ENCODE measurements around the gene GET4. TPM values are rescaled to one million over a fixed set of nuclear protein-coding genes. Genes with fewer than 3 reads are reported as not detected.

GET4 gene
- total and polyA plus RNA-seq, 2 of the 13 experiments (the other 11 are each of a cell fraction or from before 2014, with no cell fraction given) = 28.2 to 35.2 TPM

GRCh38 chr7:934469-935163 is 58.3 kb downstream of the GET4 start:
- CTCF ChIA-PET (ENCODE audit: low intra/inter-chr PET ratio, low total read pairs) = no interaction called here
- POLR2A ChIA-PET = no interaction called here
- Histone ChIP-seq H3K27me3 (ENCODE audit: control insufficient read depth in 1 of 2, insufficient read depth in 2 of 2, low read length in 2 of 2) (no peaks in the 10 kb centered on the region), H3K4me3 (replicated peaks in 1 of 3; ENCODE audit: insufficient read depth in 1 of 3, low read depth in 2 of 3, low read length in 3 of 3) (no peak overlapping the region), H3K27ac (ENCODE audit: extremely low read length, insufficient read depth, low read length) (no peak overlapping the region), H3K36me3 (replicated peaks in 1 of 2; ENCODE audit: control insufficient read depth in 1 of 2, insufficient read depth in 2 of 2, low read length in 2 of 2) (no peaks in the 10 kb centered on the region), H3K9ac (ENCODE audit: insufficient read depth, low read depth, low read length) (no peak overlapping the region), H3K4me2 (ENCODE audit: low read depth, low read length) (no peak overlapping the region), H3K9me3 (ENCODE audit: low read length) (no peaks in the 10 kb centered on the region), H3K4me1 (ENCODE audit: insufficient read depth, low read length) (peaks cover 27% of the 10 kb centered on the region), H3K79me2 (ENCODE audit: insufficient read depth, low read length) (no peaks in the 10 kb centered on the region), H4K20me1 (ENCODE audit: insufficient read depth, low read length) (no peaks in the 10 kb centered on the region), H2AFZ (ENCODE audit: low read length) (no peak overlapping the region)
- in situ Hi-C loops (cut with HindIII; ENCODE audit: extremely low pct_ligation_motif_present, low pct_unique_long_range_greater_than_20kb) = no loop called here
- no peak for FAIRE-seq
- ATAC-seq = no peak
- DNase-seq (ENCODE audit: low spot score) = no peak
- intact Hi-C loops (cut with micrococcal nuclease; ENCODE audit: unreplicated experiment) = no loop called here
- 94% methylated on average over 15 of the region's 34 CpGs for whole genome bisulfite sequencing (ENCODE audit: low lambda C conversion rate)
- no TSS peak for BruUV-seq (replicated peaks)
- TF ChIP-seq PHF21A (CRISPR knock-in tag; IDR thresholded peaks at IDR 0.05) = no peak
- TF ChIP-seq MTF2 (CRISPR knock-in tag; IDR thresholded peaks at IDR 0.05; ENCODE audit: borderline replicate concordance) = no peak
- no peak for TF ChIP-seq ZNF772 (CRISPR knock-in tag; IDR thresholded peaks at IDR 0.05)
- no peak for TF ChIP-seq PAF1 (CRISPR knock-in tag; IDR thresholded peaks at IDR 0.05)
- no peak for TF ChIP-seq SIX1 (CRISPR knock-in tag; IDR thresholded peaks at IDR 0.05; ENCODE audit: borderline replicate concordance)
- no peak for TF ChIP-seq FOXP1 (IDR thresholded peaks at IDR 0.05)
- no peak for TF ChIP-seq FOXP1 (CRISPR knock-in tag; IDR thresholded peaks at IDR 0.05)

DNA sequence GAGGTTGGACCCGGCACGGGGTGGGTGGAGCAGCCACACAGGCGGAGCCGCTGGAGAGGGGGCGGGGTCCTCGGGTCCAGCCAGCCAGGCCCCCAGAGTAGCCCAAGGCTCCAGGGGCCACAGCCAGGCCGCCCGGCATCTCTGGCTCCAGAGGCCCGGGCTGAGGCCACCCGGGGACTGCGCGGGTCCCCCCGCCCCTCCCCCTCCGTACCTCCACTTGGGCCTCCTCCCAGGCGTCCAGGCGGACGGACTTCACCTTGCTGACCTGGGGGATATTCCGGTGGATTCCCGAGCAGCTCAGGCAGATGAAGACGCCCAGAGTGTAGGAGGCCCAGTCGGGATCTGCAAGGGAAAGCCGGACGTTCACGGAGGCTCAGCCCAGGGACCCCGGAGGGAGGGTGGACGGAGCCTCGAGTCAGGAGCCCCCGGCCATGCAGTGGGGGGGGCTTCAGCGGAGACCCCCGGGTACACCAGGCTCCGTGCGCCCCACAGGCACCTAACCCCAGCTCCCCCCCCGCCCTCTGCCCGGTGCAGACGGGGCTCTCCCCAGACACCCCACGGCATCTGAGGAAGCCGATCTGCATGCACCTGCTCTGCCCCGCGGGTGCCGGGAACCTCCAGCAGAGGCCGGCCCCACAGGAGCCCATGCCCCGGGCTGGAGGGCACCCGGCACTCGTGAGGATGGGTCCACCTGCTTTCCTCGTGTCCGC is 59.0 kb downstream of the GET4 start:
- Histone ChIP-seq H3K79me2 (ENCODE audit: insufficient read depth, low read length) (no peaks in the 10 kb centered on the region), H2AFZ (ENCODE audit: low read length) (no peak overlapping the region), H3K27me3 (ENCODE audit: control insufficient read depth in 1 of 2, insufficient read depth in 2 of 2, low read length in 2 of 2) (no peaks in the 10 kb centered on the region), H3K4me1 (ENCODE audit: insufficient read depth, low read length) (peaks cover 24% of the 10 kb centered on the region), H3K9ac (ENCODE audit: insufficient read depth, low read depth, low read length) (no peak overlapping the region), H3K4me3 (replicated peaks in 1 of 3; ENCODE audit: insufficient read depth in 1 of 3, low read depth in 2 of 3, low read length in 3 of 3) (no peak overlapping the region), H3K9me3 (ENCODE audit: low read length) (no peaks in the 10 kb centered on the region), H3K36me3 (replicated peaks in 1 of 2; ENCODE audit: control insufficient read depth in 1 of 2, insufficient read depth in 2 of 2, low read length in 2 of 2) (no peaks in the 10 kb centered on the region), H4K20me1 (ENCODE audit: insufficient read depth, low read length) (no peaks in the 10 kb centered on the region), H3K27ac (ENCODE audit: extremely low read length, insufficient read depth, low read length) (no peak overlapping the region), H3K4me2 (ENCODE audit: low read depth, low read length) (no peak overlapping the region)
- BruUV-seq (replicated peaks) = no TSS peak
- intact Hi-C loops (cut with micrococcal nuclease; ENCODE audit: unreplicated experiment) = no loop called here
- ATAC-seq = no peak
- POLR2A ChIA-PET = no interaction called here
- DNase-seq (ENCODE audit: low spot score) = no peak
- in situ Hi-C loops (cut with HindIII; ENCODE audit: extremely low pct_ligation_motif_present, low pct_unique_long_range_greater_than_20kb) = no loop called here
- TF ChIP-seq, protein P1, sequence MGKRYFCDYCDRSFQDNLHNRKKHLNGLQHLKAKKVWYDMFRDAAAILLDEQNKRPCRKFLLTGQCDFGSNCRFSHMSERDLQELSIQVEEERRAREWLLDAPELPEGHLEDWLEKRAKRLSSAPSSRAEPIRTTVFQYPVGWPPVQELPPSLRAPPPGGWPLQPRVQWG (CRISPR knock-in tag; IDR thresholded peaks at IDR 0.05; ENCODE audit: borderline replicate concordance, low read depth) = no peak
- TF ChIP-seq JUN (CRISPR knock-in tag; IDR thresholded peaks at IDR 0.05) (no peak), TGIF2 (CRISPR knock-in tag; IDR thresholded peaks at IDR 0.05) (no peak), RFX3 (CRISPR knock-in tag; IDR thresholded peaks at IDR 0.05) (no peak), SUZ12 (IDR thresholded peaks at IDR 0.05; ENCODE audit: low read depth, low read length) (no peak), ZSCAN21 (CRISPR knock-in tag; IDR thresholded peaks at IDR 0.05; ENCODE audit: borderline replicate concordance) (no peak), ZNF580 (CRISPR knock-in tag; IDR thresholded peaks at IDR 0.05; ENCODE audit: borderline replicate concordance, low read depth) (no peak), GFI1 (CRISPR knock-in tag; IDR thresholded peaks at IDR 0.05; ENCODE audit: borderline replicate concordance) (no peak), TAF1 (CRISPR knock-in tag; IDR thresholded peaks at IDR 0.05) (no peak), ATF2 (CRISPR knock-in tag; IDR thresholded peaks at IDR 0.05) (no peak), PITX1 (CRISPR knock-in tag; IDR thresholded peaks at IDR 0.05) (no peak)
- WGBS (ENCODE audit: low lambda C conversion rate) = 95% methylated on average over 16 of the region's 46 CpGs
- no peak for FAIRE-seq
- CTCF ChIA-PET (ENCODE audit: low intra/inter-chr PET ratio, low total read pairs) = no interaction called here

Data from HepG2 (cell line).